Skin of body (tissue), 2 donors: ENCODE measurements around the gene ACSL6. TPM values are rescaled to one million over a fixed set of nuclear protein-coding genes. Genes with fewer than 3 reads are reported as not detected.
A peak's percentile ranks its signal among the peaks of the same experiment; 100 is the strongest.

Source experiments
- DNase-seq: peaks from one replicate; lab custom pipeline; 2025; lab: John Stamatoyannopoulos, UW
- total RNA-seq: library from RNA; depleted of rRNA; stranded (reverse); fragments of >200 nt; gene quantifications from one replicate; pipeline ENCODE4 v1.2.3, GENCODE V29; 2014

Gene ACSL6
- total RNA-seq, 1 donor from 2014 or later: 3.7 TPM

DNA sequence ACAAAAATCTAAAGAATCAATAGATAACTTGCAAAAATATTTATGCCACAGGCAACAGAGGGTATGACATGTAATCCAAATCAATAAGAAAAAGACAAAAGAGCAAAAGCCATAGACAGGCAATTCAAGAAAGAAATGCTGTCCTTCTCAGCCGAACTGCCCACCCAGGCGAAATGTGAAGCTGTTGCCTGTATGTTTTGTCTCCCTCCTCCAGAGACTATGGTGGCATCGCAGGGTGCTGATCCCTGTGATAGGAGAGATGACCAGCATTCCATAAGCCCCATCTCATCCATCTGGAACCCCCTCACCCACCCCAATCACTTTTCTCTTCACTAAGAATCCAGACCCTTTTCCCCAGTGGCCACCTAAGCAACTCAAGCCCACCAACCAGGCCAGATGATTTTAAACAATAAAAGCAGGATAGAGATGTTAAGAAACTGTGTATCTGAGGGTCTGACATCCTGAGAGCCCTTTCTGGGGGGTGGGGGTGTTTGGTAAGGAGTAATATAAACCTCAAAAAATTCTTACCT is 5.3 kb upstream of the ACSL6 start:
- no peak for DNase-seq

DNA sequence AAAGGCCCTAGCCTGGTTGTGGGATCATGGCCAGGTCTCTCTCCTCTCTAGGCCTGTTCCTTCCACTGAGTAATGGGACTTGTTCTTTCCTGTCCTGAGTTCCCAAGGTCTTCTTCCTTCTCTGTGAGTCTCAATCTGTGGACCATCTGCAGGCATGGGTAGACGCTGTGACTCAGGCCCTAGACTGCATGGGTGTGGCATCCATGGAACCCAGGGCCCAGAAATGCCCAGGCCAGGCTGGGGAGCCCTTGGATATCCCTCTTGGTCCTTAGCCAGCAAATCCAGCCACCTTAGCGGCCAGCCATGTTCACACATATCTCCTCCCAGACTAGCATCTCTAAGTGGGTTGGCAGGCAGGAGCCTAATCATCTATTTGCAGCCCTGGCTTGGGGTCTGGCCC is 2.3 kb upstream of the ACSL6 start:
- DNase-seq: no peak

DNA sequence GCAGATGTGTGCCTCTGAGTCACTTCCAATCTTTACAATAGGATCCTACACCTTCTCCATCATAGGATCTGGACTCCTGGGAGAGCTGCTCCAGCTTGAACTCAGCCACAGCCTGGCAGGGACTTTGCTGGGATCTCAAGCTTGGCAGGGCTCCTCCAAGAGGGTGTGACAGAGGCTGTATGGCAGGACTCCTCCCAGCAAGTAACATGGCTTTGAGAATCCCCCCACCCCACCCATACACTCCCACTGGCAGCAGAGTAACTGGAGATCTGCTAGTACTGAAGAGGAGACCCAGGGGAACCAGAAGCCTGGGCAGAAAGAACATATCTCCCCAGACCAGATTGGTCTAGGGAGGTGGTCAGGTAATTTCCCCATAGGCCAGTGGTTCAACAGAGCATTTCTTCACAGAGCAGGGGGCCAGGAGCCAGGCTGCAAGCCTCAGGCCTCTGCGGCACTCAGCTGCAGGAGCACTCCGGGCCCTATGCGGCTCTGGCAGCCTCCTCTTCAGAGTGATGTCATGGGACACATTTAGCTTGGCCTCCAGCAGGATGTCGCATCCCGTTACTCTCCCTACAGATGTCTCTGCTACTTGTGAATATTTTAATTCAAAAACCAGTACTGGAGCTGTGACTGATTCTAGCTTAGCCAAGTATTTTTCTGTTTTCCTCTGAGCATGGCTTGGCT is 1.7 kb upstream of the ACSL6 start:
- DNase-seq: no peak

DNA sequence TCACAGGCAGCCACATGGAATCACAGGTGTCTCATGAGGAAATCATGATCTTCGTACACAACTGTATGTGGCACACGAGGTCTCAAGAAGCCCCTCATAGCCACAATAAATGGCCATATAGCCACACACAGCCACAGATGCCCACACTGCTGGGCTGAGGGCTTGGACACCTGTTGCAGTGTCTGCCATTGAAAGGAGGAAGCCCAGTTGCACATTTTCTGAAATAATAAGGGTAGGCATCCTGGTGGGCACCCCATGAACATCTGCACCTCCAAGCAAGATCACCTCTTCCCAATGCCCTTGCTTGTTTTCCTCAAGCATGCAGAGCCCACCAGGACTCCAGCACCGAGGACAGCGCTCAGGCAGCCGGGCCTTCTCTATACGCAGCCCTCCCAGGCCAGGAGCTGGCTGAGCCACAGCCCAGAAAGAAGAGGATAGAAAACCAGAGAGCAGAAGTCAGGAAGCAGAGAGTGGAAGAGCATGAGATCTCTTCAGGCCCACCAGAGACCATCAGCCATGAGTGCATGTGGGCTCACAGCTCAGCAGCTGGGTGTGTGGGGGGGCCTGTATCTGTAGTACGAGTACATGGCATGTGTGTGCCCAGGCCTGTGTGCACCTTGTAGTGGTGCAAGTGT is 1.0 kb upstream of the ACSL6 start:
- peak; percentile 17 for DNase-seq

DNA sequence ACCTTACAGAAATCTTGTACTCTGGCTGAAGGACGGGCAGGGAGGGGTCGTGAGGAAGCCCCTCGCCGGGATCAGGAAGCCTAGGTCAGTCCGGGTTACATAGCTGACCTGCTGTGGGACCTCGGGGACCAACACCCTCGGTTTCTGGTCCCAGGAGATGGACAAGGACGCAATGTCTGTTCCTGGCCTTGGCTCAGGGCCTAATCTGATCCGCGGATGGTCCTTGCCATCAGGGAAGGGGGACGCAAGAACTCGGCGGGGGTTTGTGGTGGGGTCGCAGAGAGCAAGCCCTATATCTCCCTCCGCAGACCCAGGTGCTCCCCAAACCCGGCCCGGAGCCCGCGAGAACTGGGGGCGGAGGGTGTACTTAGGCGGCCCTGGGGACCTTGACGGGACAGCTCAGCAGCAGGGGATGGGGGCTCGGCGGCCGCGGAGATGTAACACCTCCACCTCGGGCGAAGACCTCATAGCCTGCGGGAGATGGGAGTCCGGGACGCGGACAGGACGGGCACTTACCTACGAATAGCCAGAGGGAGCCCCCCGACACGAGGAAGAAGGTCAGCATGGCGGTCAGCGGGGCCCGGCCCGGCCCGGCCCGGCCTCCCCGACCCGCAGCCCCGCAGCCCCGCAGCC is 353 bp downstream of the ACSL6 start:
- DNase-seq: no peak

DNA sequence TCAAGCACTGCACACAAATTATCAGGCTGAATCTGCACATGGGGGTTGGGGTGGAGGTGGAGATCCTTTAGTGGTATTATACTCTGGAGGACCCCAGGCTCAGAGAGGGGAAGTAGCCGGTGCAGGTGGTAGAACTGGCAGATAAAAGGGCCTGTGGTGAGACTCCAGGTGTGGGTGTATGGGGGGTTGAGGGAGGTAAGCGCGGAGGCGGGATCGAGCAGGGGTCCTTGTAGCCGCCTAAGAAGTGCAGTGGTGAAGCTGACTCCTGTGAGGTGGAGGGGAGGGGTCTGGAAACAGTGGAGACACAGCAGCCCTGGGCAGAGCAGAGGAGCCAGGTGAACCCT is 841 bp downstream of the ACSL6 start:
- no peak for DNase-seq

DNA sequence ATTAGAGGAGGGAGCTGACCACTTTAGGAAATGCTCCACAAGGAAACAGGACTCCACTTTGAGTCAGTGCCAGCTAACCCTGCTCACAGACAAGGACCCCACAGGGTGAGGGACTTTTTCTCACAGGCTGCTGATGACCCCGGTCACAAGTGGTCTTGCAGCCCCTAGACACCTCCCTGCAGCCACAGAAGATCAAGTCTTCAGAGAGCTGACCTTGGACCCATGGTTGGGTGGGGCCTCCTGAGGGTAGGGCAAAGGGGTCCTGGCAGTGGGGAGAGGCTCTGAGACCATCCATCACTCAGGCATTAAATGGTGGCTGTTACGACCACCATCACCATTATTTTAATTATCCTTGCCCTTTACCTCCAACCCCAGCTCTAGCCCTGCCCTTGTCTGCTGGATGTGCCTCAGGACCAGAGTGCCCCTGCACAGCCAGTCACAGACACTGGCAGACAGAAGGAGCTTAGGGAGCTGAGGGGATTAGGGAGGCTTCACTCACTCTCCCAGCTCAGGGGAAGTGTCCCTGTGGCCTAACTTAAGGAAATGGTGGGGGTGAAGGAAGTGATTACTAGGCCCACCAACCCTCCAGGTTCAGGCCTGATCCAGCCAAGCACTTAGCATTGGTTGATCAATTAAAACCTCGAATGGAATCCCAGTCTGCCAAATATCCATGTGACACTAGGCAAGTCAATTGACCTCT is 1.6 kb downstream of the ACSL6 start:
- no peak for DNase-seq

DNA sequence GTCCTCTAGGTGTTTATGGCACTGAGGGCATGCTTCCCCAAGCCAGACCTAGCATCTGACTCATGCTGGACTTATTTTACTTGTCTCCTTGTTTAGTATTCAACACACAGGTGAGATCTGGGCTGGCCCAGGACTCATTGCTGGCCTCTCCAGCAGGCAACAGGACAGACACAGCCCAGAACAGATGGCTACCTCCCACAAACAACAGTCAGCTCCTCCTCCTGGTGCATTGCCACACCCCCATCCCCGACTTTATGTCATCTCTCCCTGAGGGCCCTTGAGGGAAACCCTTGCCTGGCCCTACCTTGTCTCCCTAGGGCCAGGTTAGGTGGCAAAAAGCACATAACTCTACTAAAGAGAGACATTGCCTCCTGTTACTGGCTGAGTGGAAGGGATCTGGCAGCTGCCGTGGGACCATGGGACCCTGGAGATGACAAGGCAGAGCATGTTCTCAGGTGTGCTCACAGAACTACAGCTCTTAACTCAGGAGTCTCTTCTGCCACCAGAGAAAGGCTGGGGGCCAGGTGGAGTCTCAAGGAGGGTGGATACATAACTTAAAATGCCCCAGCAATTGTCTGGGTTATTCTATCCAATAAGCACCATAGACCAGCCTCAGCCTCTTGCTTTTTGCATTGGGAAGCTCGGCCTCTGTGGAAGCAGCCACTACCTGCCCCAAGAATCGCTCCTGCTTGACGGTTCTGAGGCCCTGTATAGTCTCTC is 2.3 kb downstream of the ACSL6 start:
- DNase-seq: no peak

DNA sequence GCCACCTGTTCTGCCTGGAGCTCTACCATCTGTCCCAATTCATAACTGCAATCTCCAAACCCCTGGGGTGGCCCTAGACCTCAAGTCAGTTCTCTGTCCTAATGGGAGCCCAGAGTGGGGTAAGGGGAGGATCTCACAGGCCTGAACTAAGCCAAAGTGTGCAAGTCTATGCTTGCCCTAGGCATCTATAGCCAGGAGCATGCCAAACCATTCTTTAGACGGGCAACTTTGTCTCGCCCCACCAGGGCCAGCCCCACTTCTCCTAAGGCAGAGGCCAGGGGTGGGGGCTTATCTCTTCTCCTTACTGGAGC is 3.3 kb downstream of the ACSL6 start:
- DNase-seq: no peak

DNA sequence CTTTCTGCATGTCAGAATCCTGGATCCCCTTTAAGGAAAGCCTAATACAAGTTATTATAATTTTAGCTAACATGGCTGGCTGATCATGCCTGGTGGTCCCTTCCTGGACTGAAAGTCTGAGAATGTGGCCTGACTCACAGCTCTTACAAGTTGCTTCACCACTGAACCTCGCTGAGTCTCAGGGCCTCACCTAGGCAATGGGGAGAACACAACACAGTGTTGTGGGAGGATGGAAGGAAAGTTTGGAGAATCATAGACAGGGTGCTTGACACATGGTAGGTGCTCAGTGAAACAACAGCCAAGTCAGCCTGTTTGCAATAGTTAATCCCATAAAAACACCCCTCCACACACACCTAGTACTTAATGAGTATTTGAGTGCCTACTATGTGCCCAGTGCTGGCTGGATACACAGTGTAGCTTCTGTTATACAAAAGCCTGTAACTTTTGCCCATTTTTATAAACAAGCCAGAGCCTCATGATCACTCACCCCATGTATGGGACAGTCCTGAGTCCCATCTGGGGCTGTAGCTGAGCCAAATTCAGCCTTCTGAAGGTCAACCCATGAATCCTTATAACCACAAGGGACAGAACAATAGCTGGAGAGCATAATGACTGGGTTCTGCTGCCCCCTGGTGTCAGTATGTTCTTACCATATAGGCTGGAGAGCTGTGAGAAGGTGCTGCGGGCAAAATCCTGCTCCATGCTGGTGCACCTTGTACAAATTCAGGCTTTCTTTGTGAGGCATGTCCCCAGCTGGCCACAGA is 3.9 kb downstream of the ACSL6 start:
- peak; percentile 7 for DNase-seq

DNA sequence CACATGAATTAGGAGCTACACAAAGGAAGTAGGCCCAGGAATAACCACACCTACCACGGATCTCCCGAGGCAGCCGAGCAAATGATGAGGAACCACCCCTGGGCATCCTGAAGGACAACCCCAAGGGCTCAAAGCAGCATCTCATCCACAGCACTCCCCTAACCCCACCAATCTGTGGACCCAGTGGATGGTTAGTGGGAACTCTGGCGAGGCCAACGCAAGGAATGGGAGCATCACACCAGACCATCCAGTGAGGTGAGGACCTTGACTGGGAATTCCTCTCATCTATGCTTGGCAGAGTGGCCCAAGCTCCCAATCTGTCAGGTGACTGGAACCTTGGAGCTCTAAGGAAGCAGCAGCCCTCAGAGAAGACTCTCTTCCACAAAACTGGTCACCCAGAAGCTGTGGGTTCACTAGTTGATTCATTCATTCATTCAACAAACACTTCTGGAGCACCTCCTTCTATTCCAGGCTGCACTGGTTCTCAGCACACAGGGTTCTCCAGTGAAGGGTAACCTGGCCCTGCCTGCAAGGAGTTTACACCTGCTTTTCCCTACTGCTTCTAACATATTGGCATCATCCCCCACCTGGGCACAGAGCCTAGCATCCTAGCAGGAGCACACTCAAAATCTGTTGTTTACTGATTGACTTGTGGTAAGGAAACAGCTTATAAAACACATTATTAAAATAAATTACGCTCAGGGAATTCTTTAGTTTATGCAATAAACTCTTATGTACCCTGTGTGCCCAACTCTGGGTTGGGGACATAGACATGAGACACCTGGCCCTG is 4.9 kb downstream of the ACSL6 start:
- DNase-seq: no peak

DNA sequence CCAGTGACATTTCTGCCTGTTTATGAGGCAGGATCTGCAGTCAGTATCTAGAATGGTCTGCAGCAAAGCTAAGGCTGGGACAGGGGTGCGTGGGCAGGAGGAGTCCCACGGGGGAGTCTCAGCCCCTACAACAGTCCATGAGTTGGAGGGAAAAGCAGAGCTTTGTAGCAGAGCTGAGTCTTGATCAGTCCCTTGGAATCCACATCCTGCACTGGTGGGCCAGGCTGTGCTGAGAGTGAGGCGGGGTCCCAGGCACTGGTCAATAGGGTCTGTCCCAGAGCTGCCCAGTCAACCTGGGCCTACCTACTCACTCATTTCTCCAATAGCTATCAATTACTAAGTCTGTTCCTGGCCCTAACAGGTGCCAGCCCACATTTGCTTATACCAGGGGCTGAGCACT is 5.9 kb downstream of the ACSL6 start:
- DNase-seq: no peak

DNA sequence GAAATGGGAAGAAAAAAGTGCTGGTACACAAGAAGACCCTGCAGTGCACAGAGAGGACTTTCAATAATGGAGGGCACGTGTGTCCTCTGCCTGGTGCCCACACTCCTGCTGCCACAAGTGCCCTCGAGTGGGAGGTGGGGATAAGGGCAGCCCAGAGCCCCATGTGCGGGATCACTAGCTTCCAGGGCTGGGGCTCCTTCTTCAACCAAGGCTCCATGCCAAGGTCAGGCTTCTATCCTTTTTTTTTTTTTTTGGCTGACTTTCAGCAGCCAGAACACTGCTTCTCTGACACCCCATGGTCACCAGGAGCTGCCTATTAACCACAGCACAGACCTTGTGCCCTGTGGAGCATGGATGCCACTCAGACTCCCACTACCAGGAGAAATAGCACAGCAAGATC is 7.5 kb downstream of the ACSL6 start:
- no peak for DNase-seq

DNA sequence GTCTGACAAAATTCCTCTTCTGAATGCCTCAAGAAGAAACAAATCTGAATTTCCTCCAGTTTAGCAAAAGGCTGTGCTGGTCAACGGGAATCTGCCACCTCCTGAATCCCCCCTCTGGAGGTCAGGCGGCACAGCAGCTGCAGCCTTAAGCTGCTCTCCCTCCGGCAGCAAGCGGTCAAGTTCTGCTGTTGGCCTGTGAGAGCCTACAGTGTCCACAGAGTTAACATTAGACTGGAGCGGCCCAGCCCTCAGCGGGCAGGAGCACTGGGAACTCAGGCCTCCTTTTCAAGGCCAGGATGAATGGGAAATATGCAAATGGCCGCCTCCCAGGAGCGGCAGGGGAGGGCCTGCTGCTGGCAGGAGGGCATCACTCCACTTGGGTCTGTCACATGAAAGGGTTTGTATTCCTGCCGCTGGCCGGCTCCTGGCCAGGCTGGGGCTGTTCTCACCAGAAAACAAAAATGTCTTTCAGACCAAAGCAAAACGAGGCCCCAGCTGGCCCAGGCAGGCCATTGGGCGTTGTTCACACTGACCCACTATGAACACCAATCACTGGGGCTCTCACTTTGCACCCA is 8.2 kb downstream of the ACSL6 start:
- no peak for DNase-seq

DNA sequence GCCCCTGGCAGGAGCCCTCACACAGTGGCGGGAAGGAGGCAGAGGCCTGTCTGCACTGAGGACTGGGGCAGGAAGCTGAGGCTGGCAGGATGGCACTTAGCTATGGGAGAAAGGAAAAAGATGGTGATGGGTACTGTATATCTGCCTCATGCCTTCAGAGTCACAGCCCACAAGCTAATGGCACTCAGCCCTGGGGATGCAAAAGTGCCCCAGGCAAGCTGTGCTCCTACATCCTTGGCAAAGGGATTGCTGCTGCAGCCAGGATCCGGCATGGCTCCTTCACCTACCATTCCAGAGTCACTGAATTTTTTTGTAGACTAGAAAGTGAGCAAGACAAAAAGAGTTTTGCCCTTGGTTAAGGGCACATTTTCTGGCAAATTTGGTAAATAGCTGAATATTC is 8.7 kb downstream of the ACSL6 start:
- DNase-seq: no peak

DNA sequence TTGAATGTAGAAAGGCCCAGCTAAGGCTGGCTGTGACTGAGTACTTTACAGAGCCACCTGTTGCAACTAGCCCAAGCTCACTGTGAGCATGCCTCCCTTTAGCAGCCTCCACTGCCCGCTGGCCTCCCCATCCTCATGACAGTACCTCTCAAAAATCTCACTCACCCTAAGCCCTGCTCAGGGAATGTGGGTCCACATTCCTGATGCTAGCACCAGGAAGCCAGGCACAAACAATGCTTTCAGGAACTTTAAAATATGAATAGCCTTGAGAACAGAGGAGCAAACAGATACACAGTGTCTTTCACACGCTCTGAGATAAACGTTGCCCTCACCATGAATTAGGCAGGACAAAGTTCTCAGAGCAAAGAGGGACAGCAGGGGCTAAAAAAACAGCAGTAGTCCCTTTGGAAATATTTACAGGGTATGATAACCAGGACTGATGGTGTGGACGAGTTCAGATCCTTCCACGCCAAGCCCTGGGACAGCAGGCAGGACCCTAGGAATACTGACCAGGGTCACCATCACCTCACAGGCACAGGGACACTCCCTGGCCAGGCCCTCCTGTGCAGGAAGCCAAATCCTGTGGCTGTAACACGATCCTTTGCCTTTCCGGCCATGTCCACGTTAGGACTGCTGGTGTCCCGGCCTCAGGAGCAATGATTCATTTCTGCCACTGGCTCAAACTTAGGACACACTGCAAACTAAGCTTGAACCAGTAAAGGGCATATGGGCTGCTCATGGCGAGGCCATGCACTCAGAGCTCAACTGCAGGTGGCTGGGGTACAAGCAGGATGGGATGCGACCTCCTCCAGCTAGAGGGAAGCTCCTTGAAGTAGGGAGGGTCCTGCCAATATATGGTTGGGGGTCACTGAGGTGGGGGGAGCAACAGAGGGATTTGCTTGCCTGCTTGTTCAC is 9.6 kb downstream of the ACSL6 start:
- no peak for DNase-seq

DNA sequence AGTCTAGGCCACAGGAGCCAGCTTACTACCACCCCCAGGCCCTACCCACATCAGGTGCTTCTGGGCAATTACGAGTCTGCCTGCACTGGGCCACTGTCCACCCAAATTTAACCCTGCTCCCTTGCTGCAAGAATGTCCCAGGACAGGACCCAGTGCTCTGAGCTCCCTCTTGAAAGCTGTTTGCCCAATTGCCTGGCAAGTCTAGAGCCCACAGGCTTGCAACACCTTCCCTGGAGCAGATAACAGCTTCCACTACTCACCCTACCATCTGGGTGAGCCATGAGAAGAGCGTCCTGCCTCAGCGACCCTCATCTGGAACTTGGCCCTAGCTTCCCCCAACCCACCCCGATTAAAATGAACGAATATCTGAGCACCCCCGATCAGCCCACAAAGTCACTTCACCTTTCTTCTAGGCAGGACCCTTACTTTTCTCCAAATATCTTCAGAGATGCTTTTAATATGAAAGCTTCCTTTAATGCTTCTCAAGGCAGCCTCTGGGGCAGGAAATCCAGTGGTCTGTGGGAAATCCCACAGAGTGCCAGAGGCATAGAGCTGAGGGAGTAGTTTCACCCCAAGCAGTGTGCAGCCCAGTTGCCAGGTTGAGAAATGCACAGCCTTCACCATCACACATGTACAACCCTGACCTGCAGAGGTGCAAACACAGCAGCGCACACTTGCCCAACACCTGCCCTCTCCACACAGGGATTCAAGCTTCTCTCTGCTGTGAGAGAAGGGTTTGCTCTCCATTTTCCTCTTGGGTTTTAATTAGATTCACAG is 10.6 kb downstream of the ACSL6 start:
- DNase-seq: no peak

DNA sequence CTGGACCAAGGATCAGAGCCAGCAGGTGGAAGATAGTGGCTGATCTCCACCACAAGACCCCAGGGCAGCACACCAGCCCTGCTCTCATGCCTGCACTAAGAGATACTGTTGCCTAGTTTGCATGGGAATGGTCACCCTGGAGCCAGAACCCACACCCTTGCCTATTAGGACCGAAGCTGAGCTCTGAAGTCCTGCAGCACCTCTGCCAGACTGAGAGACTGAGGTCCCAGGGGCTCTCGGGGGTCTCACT is 11.3 kb downstream of the ACSL6 start:
- DNase-seq: no peak
